HepG2 (cell line): Measurements from ENCODE around the gene IRF6. TPM values are rescaled to one million over a fixed set of nuclear protein-coding genes. Genes with fewer than 3 reads are reported as not detected.

Source experiments
- ARNT2 ChIP-seq: sonication (generic); formaldehyde crosslinking; IDR thresholded peaks from 2 replicates; pipeline ENCODE4 v1.8.0; 2022; ENCODE audit warnings: mild to moderate bottlenecking, low read depth, missing genetic modification reagents, moderate library complexity
- ATAD3A ChIP-seq: sonication (generic); formaldehyde crosslinking; IDR thresholded peaks from 2 replicates; pipeline ENCODE4 v1.4.0; 2020; ENCODE audit warnings: missing genetic modification reagents
- BATF2 ChIP-seq: sonication (generic); formaldehyde crosslinking; IDR thresholded peaks from 2 replicates; pipeline ENCODE4 v1.8.0; 2022; ENCODE audit warnings: mild to moderate bottlenecking, missing genetic modification reagents, moderate library complexity
- CERS6 ChIP-seq: sonication (generic); formaldehyde crosslinking; IDR thresholded peaks from 2 replicates; pipeline ENCODE4 v1.5.0; 2020; ENCODE audit warnings: missing genetic modification reagents
- KDM5A ChIP-seq: fragments of 200-600 bp; sonication (generic); IDR thresholded peaks from 2 replicates; pipeline ENCODE4 v1.7.0; 2018; ENCODE audit warnings: antibody characterized with exemption, mild to moderate bottlenecking, low read length, borderline replicate concordance
- KLF9 ChIP-seq: IDR thresholded peaks from 2 replicates; pipeline ENCODE4 v1.6.1; 2016; ENCODE audit warnings: low read depth
- MXD4 ChIP-seq: IDR thresholded peaks from 2 replicates; pipeline ENCODE4 v1.6.1; 2016; ENCODE audit warnings: mild to moderate bottlenecking, missing biosample characterization, missing genetic modification reagents
- NR2C2 ChIP-seq: sonication (generic); formaldehyde crosslinking; IDR thresholded peaks from 2 replicates; pipeline ENCODE4 v1.4.0; 2020; ENCODE audit warnings: missing genetic modification reagents, mild to moderate bottlenecking, moderate library complexity, borderline replicate concordance
- POLR2AphosphoS5 ChIP-seq: IDR thresholded peaks from 2 replicates; pipeline ENCODE4 v1.6.1; 2012; ENCODE audit warnings: low read depth, low read length
- RFX3 ChIP-seq: IDR thresholded peaks from 2 replicates; pipeline ENCODE4 v1.6.1; 2016; ENCODE audit warnings: missing biosample characterization, missing genetic modification reagents
- RNF2 ChIP-seq: fragments of 450-650 bp; conservative IDR thresholded peaks from 2 replicates; pipeline ENCODE4 v1.6.1; 2016; ENCODE audit warnings: low read depth
- SAP130 ChIP-seq: IDR thresholded peaks from 2 replicates; pipeline ENCODE4 v1.6.1; 2016; ENCODE audit warnings: low read depth
- SIN3B ChIP-seq: fragments of 150-350 bp; IDR thresholded peaks from 2 replicates; pipeline ENCODE4 v1.6.1; 2014; ENCODE audit warnings: low read length
- ZBTB42 ChIP-seq: sonication (generic); formaldehyde crosslinking; IDR thresholded peaks from 2 replicates; pipeline ENCODE4 v1.5.0; 2020; ENCODE audit warnings: mild to moderate bottlenecking, missing genetic modification reagents
- ZIK1 ChIP-seq: sonication (generic); formaldehyde crosslinking; IDR thresholded peaks from 2 replicates; pipeline ENCODE4 v1.5.0; 2020; ENCODE audit warnings: mild to moderate bottlenecking, low read depth, missing genetic modification reagents, borderline replicate concordance
- ZMAT3 ChIP-seq: sonication (generic); formaldehyde crosslinking; conservative IDR thresholded peaks from 2 replicates; pipeline ENCODE4 v1.7.0; 2021; ENCODE audit warnings: missing genetic modification reagents
- ZNF12 ChIP-seq: sonication (generic); formaldehyde crosslinking; IDR thresholded peaks from 2 replicates; pipeline ENCODE4 v1.5.0; 2020; ENCODE audit warnings: missing genetic modification reagents
- ZNF496 ChIP-seq: sonication (generic); formaldehyde crosslinking; IDR thresholded peaks from 2 replicates; pipeline ENCODE4 v1.8.1; 2023; ENCODE audit warnings: mild to moderate bottlenecking, moderate library complexity, missing genetic modification reagents; ENCODE audit not compliant: insufficient replicate concordance
- ZNF543 ChIP-seq: sonication (generic); formaldehyde crosslinking; IDR thresholded peaks from 2 replicates; pipeline ENCODE4 v1.4.0; 2020; ENCODE audit warnings: mild to moderate bottlenecking, missing genetic modification reagents
- ZNF589 ChIP-seq: sonication (generic); formaldehyde crosslinking; conservative IDR thresholded peaks from 2 replicates; pipeline ENCODE4 v1.8.0; 2022; ENCODE audit warnings: mild to moderate bottlenecking, moderate library complexity, missing genetic modification reagents
- ZNF598 ChIP-seq: sonication (generic); formaldehyde crosslinking; IDR thresholded peaks from 2 replicates; pipeline ENCODE4 v1.5.1; 2020; ENCODE audit warnings: mild to moderate bottlenecking, missing genetic modification reagents, borderline replicate concordance
- ZNF709 ChIP-seq: sonication (generic); formaldehyde crosslinking; IDR thresholded peaks from 2 replicates; pipeline ENCODE4 v1.5.0; 2020; ENCODE audit warnings: mild to moderate bottlenecking, missing genetic modification reagents
- ZNF737 ChIP-seq: sonication (generic); formaldehyde crosslinking; IDR thresholded peaks from 2 replicates; pipeline ENCODE4 v1.5.0; 2020; ENCODE audit warnings: missing genetic modification reagents, mild to moderate bottlenecking, borderline replicate concordance
- ZNF891 ChIP-seq: sonication (generic); formaldehyde crosslinking; IDR thresholded peaks from 2 replicates; pipeline ENCODE4 v1.5.0; 2020; ENCODE audit warnings: mild to moderate bottlenecking, missing genetic modification reagents
- ZSCAN29 ChIP-seq: sonication (generic); formaldehyde crosslinking; conservative IDR thresholded peaks from 2 replicates; pipeline ENCODE4 v1.4.0; 2020; ENCODE audit warnings: mild to moderate bottlenecking, missing genetic modification reagents
- polyA plus RNA-seq, 8 experiments: library from polyadenylated mRNA; depleted of rRNA in 3 of 8; stranded (reverse) in 7 of 8; unstranded in 1 of 8; fragments of >200 nt; fragmentation: Illumina TruSeq in 4 of 8; extraction: Trizol in 4 of 8; gene quantifications; 2 replicates each; pipeline versions ENCODE4 v1.2.1 to v1.2.3, GENCODE V29; 2011 to 2016; ENCODE audit warnings: low read depth in 4 of 8, missing spikeins in 1 of 8, mixed read lengths in 1 of 8; ENCODE audit not compliant: insufficient read depth in 1 of 8
- total RNA-seq, 5 experiments: library from RNA; depleted of rRNA; stranded (reverse); fragments of >200 nt; fragmentation: Illumina TruSeq; extraction: Trizol; gene quantifications; 2 replicates each; pipeline ENCODE4 v1.2.3, GENCODE V29; 2016; ENCODE audit warnings: low read depth in 1 of 5
- TF ChIP-seq, protein P1 (sequence below): sonication (generic); formaldehyde crosslinking; IDR thresholded peaks from 2 replicates; pipeline ENCODE4 v1.5.0; 2020; ENCODE audit warnings: mild to moderate bottlenecking, missing genetic modification reagents

Gene IRF6
- total and polyA plus RNA-seq, 2 of the 13 experiments (the other 11 are each of a cell fraction or from before 2014, with no cell fraction given) = 0.02 TPM; not detected in 1

DNA sequence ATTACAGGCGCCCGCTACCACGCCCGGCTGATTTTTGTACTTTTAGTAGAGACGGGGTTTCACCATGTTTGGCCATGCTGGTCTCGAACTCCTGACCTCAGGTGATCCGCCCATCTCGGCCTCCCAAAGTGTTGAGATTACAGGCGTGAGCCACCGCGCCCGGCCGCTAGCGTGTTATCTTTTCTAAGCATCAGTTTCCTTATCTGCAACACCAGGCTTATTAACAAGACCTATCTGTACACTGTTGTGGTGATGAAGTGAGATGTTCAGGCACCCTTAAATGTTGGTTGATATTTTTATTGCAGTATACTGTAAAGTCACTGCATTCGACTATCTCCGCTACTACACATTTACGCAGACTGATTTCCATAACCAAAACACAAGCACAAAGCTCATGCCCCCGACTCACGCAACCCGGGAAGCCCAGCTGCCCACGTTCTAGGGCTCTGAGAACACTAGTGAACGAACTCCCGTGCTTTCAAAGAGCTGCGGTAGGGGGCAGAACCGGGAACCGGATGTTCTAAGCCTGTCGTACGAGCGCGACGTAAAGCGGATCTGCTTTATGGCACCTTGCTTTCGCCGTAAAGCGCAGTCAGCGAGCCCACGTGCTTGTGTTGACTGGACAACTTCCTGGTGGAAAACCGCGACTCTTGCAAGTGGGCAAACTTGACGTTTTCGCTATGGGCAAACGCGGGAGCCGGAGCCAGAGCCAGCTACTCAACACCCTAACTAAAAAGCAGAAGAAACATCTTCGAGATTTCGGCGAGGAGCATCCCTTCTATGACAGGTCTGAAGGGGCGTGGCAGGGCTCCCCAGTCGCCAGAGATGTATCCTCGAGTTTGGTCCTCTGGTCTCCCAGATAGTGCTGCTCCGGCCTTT is 21.7 kb upstream of the IRF6 start, which contains the start of gene UTP25 (continued):
- no peak for TF ChIP-seq BATF2 (CRISPR knock-in tag)
- no peak for TF ChIP-seq ZSCAN29 (CRISPR knock-in tag)
- TF ChIP-seq ZNF598 (CRISPR knock-in tag) = peak; percentile 68; the same call in 1 of the 2 replicates
- TF ChIP-seq RFX3 (CRISPR knock-in tag) = no peak
- TF ChIP-seq ZNF496 = no peak
- TF ChIP-seq MXD4 (CRISPR knock-in tag) = peak; percentile 100
- TF ChIP-seq ZNF543 (CRISPR knock-in tag) = no peak
- TF ChIP-seq SAP130 (CRISPR knock-in tag) = peak; percentile 100
- TF ChIP-seq ZNF709 (CRISPR knock-in tag) = no peak
- peak; percentile 67 for TF ChIP-seq NR2C2 (CRISPR knock-in tag)
- no peak for TF ChIP-seq CERS6 (CRISPR knock-in tag)
- peak; percentile 89 for TF ChIP-seq POLR2AphosphoS5
- TF ChIP-seq ZBTB42 (CRISPR knock-in tag) = 0 out of 2 replicates have a peak, but pooled peaks have one; percentile 74
- TF ChIP-seq ATAD3A (CRISPR knock-in tag) = no peak
- TF ChIP-seq ARNT2 (CRISPR knock-in tag) = peak; percentile 72
- TF ChIP-seq KLF9 (CRISPR knock-in tag) = peak; percentile 91; the same call in 1 of the 2 replicates
- TF ChIP-seq ZNF589 = no peak
- TF ChIP-seq KDM5A = peak; percentile 85
- 0 out of 2 replicates have a peak, but pooled peaks have one; percentile 9 for TF ChIP-seq ZNF12 (CRISPR knock-in tag)
- TF ChIP-seq, protein P1, sequence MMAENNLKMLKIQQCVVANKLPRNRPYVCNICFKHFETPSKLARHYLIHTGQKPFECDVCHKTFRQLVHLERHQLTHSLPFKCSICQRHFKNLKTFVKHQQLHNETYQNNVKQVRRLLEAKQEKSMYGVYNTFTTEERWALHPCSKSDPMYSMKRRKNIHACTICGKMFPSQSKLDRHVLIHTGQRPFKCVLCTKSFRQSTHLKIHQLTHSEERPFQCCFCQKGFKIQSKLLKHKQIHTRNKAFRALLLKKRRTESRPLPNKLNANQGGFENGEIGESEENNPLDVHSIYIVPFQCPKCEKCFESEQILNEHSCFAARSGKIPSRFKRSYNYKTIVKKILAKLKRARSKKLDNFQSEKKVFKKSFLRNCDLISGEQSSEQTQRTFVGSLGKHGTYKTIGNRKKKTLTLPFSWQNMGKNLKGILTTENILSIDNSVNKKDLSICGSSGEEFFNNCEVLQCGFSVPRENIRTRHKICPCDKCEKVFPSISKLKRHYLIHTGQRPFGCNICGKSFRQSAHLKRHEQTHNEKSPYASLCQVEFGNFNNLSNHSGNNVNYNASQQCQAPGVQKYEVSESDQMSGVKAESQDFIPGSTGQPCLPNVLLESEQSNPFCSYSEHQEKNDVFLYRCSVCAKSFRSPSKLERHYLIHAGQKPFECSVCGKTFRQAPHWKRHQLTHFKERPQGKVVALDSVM (CRISPR knock-in tag) = no peak
- TF ChIP-seq ZIK1 (CRISPR knock-in tag) = peak; percentile 79; the same call in 1 of the 2 replicates
- peak; percentile 90 for TF ChIP-seq RNF2
- peak; percentile 67 for TF ChIP-seq ZNF891
- TF ChIP-seq ZNF737 (CRISPR knock-in tag) = no peak
- TF ChIP-seq SIN3B = no peak
- 0 out of 2 replicates have a peak, but pooled peaks have one; percentile 42 for TF ChIP-seq ZMAT3 (CRISPR knock-in tag)
